Measurements from ENCODE around the gene VTI1A. TPM values are rescaled to one million over a fixed set of nuclear protein-coding genes. Genes with fewer than 3 reads are reported as not detected.

The VTI1A gene
- total and polyA plus RNA-seq, 7 experiments from 2014 or later, result 21.7 to 56.8 (median 40.8) TPM

GRCh38 chr10:112658465-112658864 lies 211.4 kb downstream of the VTI1A start:
- Histone ChIP-seq H3K4me3 (ENCODE audit: low read length) (no peak overlapping the region), H3K4me1 (ENCODE audit: control insufficient read depth in 2 of 2, insufficient read depth in 2 of 2, low read length in 2 of 2) (no peaks in the 10 kb centered on the region), H3K9me3 (ENCODE audit: control insufficient read depth in 2 of 3, low read length in 3 of 3) (no peaks in the 10 kb centered on the region), H3K27ac (ENCODE audit: low read depth, low read length) (no peak overlapping the region), H3K36me3 (ENCODE audit: control insufficient read depth in 2 of 3, insufficient read depth in 3 of 3, low read length in 3 of 3) (no peaks in the 10 kb centered on the region), H3K27me3 (ENCODE audit: control insufficient read depth in 2 of 2, insufficient read depth in 2 of 2, low read length in 2 of 2) (no peaks in the 10 kb centered on the region)
- Mint-ChIP-seq H3K4me1 (no peaks in the 10 kb centered on the region), H3K27me3 (no peaks in the 10 kb centered on the region), H3K36me3 (peaks cover 0 to 52% (median 28%) of the 10 kb centered on the region in 5 donors), H3K4me3 (no peak overlapping the region), H3K9me3 (peaks cover 0 to 4% (median 0%) of the 10 kb centered on the region in 11 donors), H3K27ac (no peak overlapping the region)
- intact Hi-C loops (cut with micrococcal nuclease), result no loop called here
- no peak for ATAC-seq
- POLR2A ChIA-PET, result no interaction called here
- CTCF ChIA-PET, result interaction anchor here (0.6 kb wide), 1 partner anchor 39 kb away, joined by 5 read pairs; no protein-coding TSS in a partner anchor
- no peak for DNase-seq

GRCh38 chr10:112658900-112659638 lies 212.1 kb downstream of the VTI1A start:
- POLR2A ChIA-PET, result no interaction called here

GRCh38 chr10:112663234-112664125 lies 216.5 kb downstream of the VTI1A start:
- peaks cover 0 to 53% (median 39%) of the 10 kb centered on the region in 5 donors for H3K36me3 Mint-ChIP-seq
- no peak overlapping the region for H3K27ac Mint-ChIP-seq
- ChIA-PET CTCF (no interaction called here), POLR2A (no interaction called here)
- peaks cover 0 to 4% (median 0%) of the 10 kb centered on the region in 11 donors for H3K9me3 Mint-ChIP-seq
- DNase-seq, result no peak
- H3K4me3 Mint-ChIP-seq, result no peak overlapping the region
- intact Hi-C loops (cut with micrococcal nuclease), result no loop called here
- peaks cover 0 to 6% (median 0%) of the 10 kb centered on the region in 7 donors for H3K4me1 Mint-ChIP-seq
- no peaks in the 10 kb centered on the region for H3K27me3 ChIP-seq (ENCODE audit: control insufficient read depth in 2 of 2, insufficient read depth in 2 of 2, low read length in 2 of 2)
- no peaks in the 10 kb centered on the region for H3K4me1 ChIP-seq (ENCODE audit: control insufficient read depth in 2 of 2, insufficient read depth in 2 of 2, low read length in 2 of 2)
- no peak overlapping the region for H3K27ac ChIP-seq (ENCODE audit: low read depth, low read length)
- peaks cover 0 to 1% (median 0%) of the 10 kb centered on the region in 3 experiments for H3K36me3 ChIP-seq (ENCODE audit: control insufficient read depth in 2 of 3, insufficient read depth in 3 of 3, low read length in 3 of 3)
- no peak overlapping the region for H3K4me3 ChIP-seq (ENCODE audit: low read length)
- H3K9me3 ChIP-seq (ENCODE audit: control insufficient read depth in 2 of 3, low read length in 3 of 3), result no peaks in the 10 kb centered on the region
- ATAC-seq, result no peak
- H3K27me3 Mint-ChIP-seq, result no peaks in the 10 kb centered on the region

More at GRCh38 chr10:112658900-112659638, 212.1 kb downstream of the VTI1A start:
- no peak overlapping the region for H3K27ac ChIP-seq (ENCODE audit: low read depth, low read length)
- H3K9me3 ChIP-seq (ENCODE audit: control insufficient read depth in 2 of 3, low read length in 3 of 3), result no peaks in the 10 kb centered on the region
- CTCF ChIA-PET, result interaction anchor here (0.6 kb wide), 1 partner anchor 40 kb away, joined by 5 read pairs; no protein-coding TSS in a partner anchor
- no peak overlapping the region for H3K4me3 Mint-ChIP-seq
- DNase-seq, result no peak
- peaks cover 0 to 56% (median 32%) of the 10 kb centered on the region in 5 donors for H3K36me3 Mint-ChIP-seq
- H3K4me1 Mint-ChIP-seq, result no peaks in the 10 kb centered on the region
- H3K9me3 Mint-ChIP-seq, result peaks cover 0 to 4% (median 0%) of the 10 kb centered on the region in 11 donors
- no peak for ATAC-seq
- H3K36me3 ChIP-seq (ENCODE audit: control insufficient read depth in 2 of 3, insufficient read depth in 3 of 3, low read length in 3 of 3), result no peaks in the 10 kb centered on the region
- H3K27me3 Mint-ChIP-seq, result no peaks in the 10 kb centered on the region
- H3K27ac Mint-ChIP-seq, result no peak overlapping the region
- intact Hi-C loops (cut with micrococcal nuclease), result no loop called here
- H3K27me3 ChIP-seq (ENCODE audit: control insufficient read depth in 2 of 2, insufficient read depth in 2 of 2, low read length in 2 of 2), result no peaks in the 10 kb centered on the region
- H3K4me1 ChIP-seq (ENCODE audit: control insufficient read depth in 2 of 2, insufficient read depth in 2 of 2, low read length in 2 of 2), result no peaks in the 10 kb centered on the region
- no peak overlapping the region for H3K4me3 ChIP-seq (ENCODE audit: low read length)

GRCh38 chr10:112666094-112666493 lies 219.1 kb downstream of the VTI1A start:
- peaks cover 0 to 12% (median 0%) of the 10 kb centered on the region in 3 experiments for H3K36me3 ChIP-seq (ENCODE audit: control insufficient read depth in 2 of 3, insufficient read depth in 3 of 3, low read length in 3 of 3)
- H3K9me3 ChIP-seq (ENCODE audit: control insufficient read depth in 2 of 3, low read length in 3 of 3), result no peaks in the 10 kb centered on the region
- no peak overlapping the region for H3K4me3 ChIP-seq (ENCODE audit: low read length)
- Mint-ChIP-seq H3K27me3 (no peaks in the 10 kb centered on the region), H3K27ac (no peak overlapping the region), H3K4me3 (no peak overlapping the region), H3K9me3 (peaks cover 0 to 4% (median 0%) of the 10 kb centered on the region in 11 donors), H3K4me1 (peaks cover 0 to 6% (median 0%) of the 10 kb centered on the region in 7 donors), H3K36me3 (peaks cover 0 to 55% (median 46%) of the 10 kb centered on the region in 5 donors)
- CTCF ChIA-PET, result no interaction called here
- H3K27me3 ChIP-seq (ENCODE audit: control insufficient read depth in 2 of 2, insufficient read depth in 2 of 2, low read length in 2 of 2), result no peaks in the 10 kb centered on the region
- H3K27ac ChIP-seq (ENCODE audit: low read depth, low read length), result no peak overlapping the region
- H3K4me1 ChIP-seq (ENCODE audit: control insufficient read depth in 2 of 2, insufficient read depth in 2 of 2, low read length in 2 of 2), result no peaks in the 10 kb centered on the region
- ATAC-seq (no peak), DNase-seq (no peak)
- intact Hi-C loops (cut with micrococcal nuclease), result no loop called here
- POLR2A ChIA-PET, result interaction anchor here (0.8 kb wide), 1 partner anchor 42 kb away, joined by 3 read pairs; no protein-coding TSS in a partner anchor

- H3K36me3 ChIP-seq (ENCODE audit: control insufficient read depth in 2 of 3, insufficient read depth in 3 of 3, low read length in 3 of 3), result peaks cover 0 to 12% (median 0%) of the 10 kb centered on the region in 3 experiments
- H3K4me1 ChIP-seq (ENCODE audit: control insufficient read depth in 2 of 2, insufficient read depth in 2 of 2, low read length in 2 of 2), result no peaks in the 10 kb centered on the region
- CTCF ChIA-PET, result no interaction called here
- Mint-ChIP-seq H3K27me3 (no peaks in the 10 kb centered on the region), H3K27ac (no peak overlapping the region), H3K4me1 (peaks cover 0 to 6% (median 0%) of the 10 kb centered on the region in 7 donors), H3K36me3 (peaks cover 2 to 58% (median 44%) of the 10 kb centered on the region in 5 donors), H3K9me3 (no peaks in the 10 kb centered on the region), H3K4me3 (no peak overlapping the region)
- DNase-seq, result no peak
- H3K9me3 ChIP-seq (ENCODE audit: control insufficient read depth in 2 of 3, low read length in 3 of 3), result no peaks in the 10 kb centered on the region
- POLR2A ChIA-PET, result no interaction called here
- no peak overlapping the region for H3K27ac ChIP-seq (ENCODE audit: low read depth, low read length)
- ATAC-seq, result no peak
- intact Hi-C loops (cut with micrococcal nuclease), result no loop called here
- H3K4me3 ChIP-seq (ENCODE audit: low read length), result no peak overlapping the region
- H3K27me3 ChIP-seq (ENCODE audit: control insufficient read depth in 2 of 2, insufficient read depth in 2 of 2, low read length in 2 of 2), result no peaks in the 10 kb centered on the region
These were observed 223.0 kb downstream of the VTI1A start for GRCh38 chr10:112669989-112670388.

GRCh38 chr10:112671743-112672142 lies 224.7 kb downstream of the VTI1A start:
- DNase-seq, result no peak
- no peak overlapping the region for H3K27ac ChIP-seq (ENCODE audit: low read depth, low read length)
- H3K27ac Mint-ChIP-seq, result no peak overlapping the region
- ChIA-PET CTCF (no interaction called here), POLR2A (no interaction called here)
- H3K4me1 ChIP-seq (ENCODE audit: control insufficient read depth in 2 of 2, insufficient read depth in 2 of 2, low read length in 2 of 2), result no peaks in the 10 kb centered on the region
- H3K36me3 Mint-ChIP-seq, result peaks cover 2 to 62% (median 47%) of the 10 kb centered on the region in 5 donors
- peaks cover 0 to 6% (median 0%) of the 10 kb centered on the region in 7 donors for H3K4me1 Mint-ChIP-seq
- no peaks in the 10 kb centered on the region for H3K27me3 Mint-ChIP-seq
- intact Hi-C loops (cut with micrococcal nuclease), result no loop called here
- no peak overlapping the region for H3K4me3 Mint-ChIP-seq
- ATAC-seq, result no peak
- H3K27me3 ChIP-seq (ENCODE audit: control insufficient read depth in 2 of 2, insufficient read depth in 2 of 2, low read length in 2 of 2), result no peaks in the 10 kb centered on the region
- no peak overlapping the region for H3K4me3 ChIP-seq (ENCODE audit: low read length)
- no peaks in the 10 kb centered on the region for H3K9me3 ChIP-seq (ENCODE audit: control insufficient read depth in 2 of 3, low read length in 3 of 3)
- peaks cover 0 to 17% (median 0%) of the 10 kb centered on the region in 3 experiments for H3K36me3 ChIP-seq (ENCODE audit: control insufficient read depth in 2 of 3, insufficient read depth in 3 of 3, low read length in 3 of 3)
- H3K9me3 Mint-ChIP-seq, result no peaks in the 10 kb centered on the region
